Erythroblast (primary cell): Measurements from ENCODE around the gene DIP2C.

Source experiments
- DNase-seq, 2 experiments: peaks; one replicate each; lab custom pipeline; 2025; lab: John Stamatoyannopoulos, UW
- GATA1 ChIP-seq: IDR thresholded peaks from 2 replicates; pipeline ENCODE4 v1.6.1; 2011; ENCODE audit warnings: low read depth, mild to moderate bottlenecking, control low read depth, low read length, moderate library complexity
- POLR2A ChIP-seq: IDR thresholded peaks from 2 replicates; pipeline ENCODE4 v1.6.1; 2011; ENCODE audit warnings: mild to moderate bottlenecking, low read length

DIP2C gene

GRCh38 chr10:609868-610545 lies 79.5 kb downstream of the DIP2C start:
- TF ChIP-seq POLR2A: no peak
- TF ChIP-seq GATA1: no peak
- no peak for DNase-seq

GRCh38 chr10:609262-609658 lies 80.2 kb downstream of the DIP2C start:
- no peak for DNase-seq
- no peak for TF ChIP-seq GATA1
- TF ChIP-seq POLR2A: no peak

- TF ChIP-seq GATA1: no peak
- TF ChIP-seq POLR2A: no peak
- no peak for DNase-seq
These were observed 80.9 kb downstream of the DIP2C start for GRCh38 chr10:608331-609261.

- DNase-seq: no peak
- no peak for TF ChIP-seq GATA1
- TF ChIP-seq POLR2A: no peak
These were observed 81.8 kb downstream of the DIP2C start for GRCh38 chr10:607545-608185.

- TF ChIP-seq GATA1 (no peak), POLR2A (no peak)
- DNase-seq: no peak
These were observed 82.5 kb downstream of the DIP2C start for GRCh38 chr10:606762-607544.

- DNase-seq: no peak
- no peak for TF ChIP-seq GATA1
- TF ChIP-seq POLR2A: no peak
These were observed 83.7 kb downstream of the DIP2C start for GRCh38 chr10:605632-606325.

- no peak for DNase-seq
- TF ChIP-seq POLR2A (no peak), GATA1 (no peak)
These were observed 84.5 kb downstream of the DIP2C start for GRCh38 chr10:604716-605631.

GRCh38 chr10:603745-604144 lies 85.7 kb downstream of the DIP2C start:
- no peak for TF ChIP-seq GATA1
- no peak for TF ChIP-seq POLR2A
- no peak for DNase-seq

GRCh38 chr10:602391-603005 lies 87.0 kb downstream of the DIP2C start:
- DNase-seq: no peak
- no peak for TF ChIP-seq POLR2A
- TF ChIP-seq GATA1: no peak

GRCh38 chr10:601660-601963 lies 87.9 kb downstream of the DIP2C start:
- DNase-seq: no peak
- TF ChIP-seq POLR2A (no peak), GATA1 (no peak)

- no peak for DNase-seq
- TF ChIP-seq GATA1 (no peak), POLR2A (no peak)
These were observed 88.4 kb downstream of the DIP2C start for GRCh38 chr10:600876-601659.

- TF ChIP-seq POLR2A (no peak), GATA1 (no peak)
These were observed 89.2 kb downstream of the DIP2C start for GRCh38 chr10:600234-600633.

More at GRCh38 chr10:600234-600633, 89.2 kb downstream of the DIP2C start:
- DNase-seq: no peak
